Measurements from ENCODE around the gene ACOT11.
A peak's percentile ranks its signal among the peaks of the same experiment; 100 is the strongest.

ACOT11 gene

DNA sequence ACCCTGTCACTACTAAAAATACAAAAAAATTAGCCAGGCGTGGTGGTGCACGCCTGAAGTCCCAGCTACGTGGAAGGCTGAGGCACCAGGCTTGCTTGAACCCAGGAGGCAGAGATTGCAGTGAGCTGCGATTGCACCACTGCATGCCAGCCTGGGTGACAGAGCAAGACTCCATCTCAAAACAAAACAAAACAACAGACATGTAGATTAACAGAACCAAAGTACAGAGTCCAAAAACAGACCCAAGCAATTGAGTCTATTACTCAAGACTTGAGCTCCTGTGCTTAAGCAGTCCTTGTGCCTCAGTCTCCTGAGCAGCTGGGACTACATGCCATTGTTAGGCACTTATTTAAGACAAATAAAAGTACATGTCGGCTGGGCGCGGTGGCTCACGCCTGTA is 9.5 kb upstream of the ACOT11 start:
- no peak for DNase-seq

DNA sequence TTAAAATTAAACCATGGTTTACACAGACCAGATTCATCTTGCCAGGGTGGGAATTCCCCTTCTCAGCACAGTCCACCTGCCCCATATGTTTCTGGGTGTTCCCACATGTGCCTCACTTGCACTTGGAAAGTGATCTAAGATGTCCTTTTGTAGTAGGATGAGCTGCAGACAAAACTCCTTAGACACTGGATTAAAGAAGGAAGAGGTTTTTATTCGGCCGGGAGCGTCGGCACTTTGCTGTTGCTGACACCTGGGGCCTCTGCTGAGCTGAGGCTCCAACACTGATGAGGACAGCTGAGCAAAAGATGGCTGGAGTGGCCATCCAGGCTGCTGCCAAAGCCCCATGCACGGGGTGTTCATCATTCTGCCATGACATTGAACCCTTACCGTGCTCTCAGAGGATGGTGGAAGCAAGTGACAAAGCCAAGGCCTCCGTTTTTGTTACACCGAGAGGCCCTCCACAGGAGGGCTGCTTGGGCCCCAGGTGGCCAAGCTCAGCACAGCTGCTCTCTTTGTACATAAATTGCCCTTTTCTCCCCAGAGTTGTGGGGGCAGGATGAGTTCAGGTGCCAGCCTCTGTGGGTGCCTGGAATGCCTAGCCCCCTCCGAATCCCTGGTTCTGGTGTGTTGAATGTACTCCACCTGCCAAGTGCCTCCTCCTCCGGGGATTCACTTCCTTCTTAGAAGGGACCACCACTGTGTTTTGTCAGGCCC is 7.3 kb upstream of the ACOT11 start:
- no peak for DNase-seq

DNA sequence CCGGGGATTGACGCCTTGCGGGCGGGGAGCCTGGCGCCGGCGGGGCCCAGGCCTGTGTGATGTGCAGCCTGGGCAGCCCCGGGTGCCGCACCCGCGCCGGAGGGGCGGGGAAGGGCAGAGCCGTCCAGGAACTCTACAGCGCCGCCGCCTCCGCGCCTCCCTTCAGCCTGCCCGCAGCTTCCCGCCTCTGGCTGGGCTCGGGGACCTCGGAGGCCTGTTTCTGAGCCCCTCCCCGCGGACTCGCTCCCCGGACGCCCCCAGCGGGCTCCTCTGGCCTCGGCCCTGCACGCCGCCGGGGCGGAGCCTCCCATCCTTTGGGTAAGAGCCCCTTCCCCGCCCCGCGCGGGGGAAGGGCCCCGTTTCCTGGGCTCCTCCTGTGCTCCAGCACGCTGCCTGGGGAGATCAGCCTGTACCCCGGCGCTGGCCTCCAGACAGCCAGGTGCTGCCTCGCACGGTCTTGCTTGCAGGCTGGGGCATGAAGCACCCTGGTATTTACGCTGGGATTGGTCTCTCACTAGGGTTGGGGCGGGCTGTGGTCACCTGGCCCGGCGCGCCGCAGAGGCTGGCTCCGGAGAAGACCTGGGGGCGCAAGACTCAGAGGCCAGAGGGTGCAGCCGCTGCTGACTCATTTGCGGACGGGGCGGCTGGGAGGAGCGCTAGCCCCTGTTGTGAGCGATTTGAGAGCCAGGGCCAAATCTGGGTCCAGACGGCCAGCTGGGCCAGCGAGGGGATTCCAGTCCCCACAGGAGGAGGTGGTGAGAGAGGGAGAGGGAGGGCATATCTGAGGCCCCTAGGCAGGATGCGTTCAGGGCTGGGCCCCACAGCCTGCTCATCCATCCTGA is 5.7 kb upstream of the ACOT11 start:
- DNase-seq = peak; percentile 81

DNA sequence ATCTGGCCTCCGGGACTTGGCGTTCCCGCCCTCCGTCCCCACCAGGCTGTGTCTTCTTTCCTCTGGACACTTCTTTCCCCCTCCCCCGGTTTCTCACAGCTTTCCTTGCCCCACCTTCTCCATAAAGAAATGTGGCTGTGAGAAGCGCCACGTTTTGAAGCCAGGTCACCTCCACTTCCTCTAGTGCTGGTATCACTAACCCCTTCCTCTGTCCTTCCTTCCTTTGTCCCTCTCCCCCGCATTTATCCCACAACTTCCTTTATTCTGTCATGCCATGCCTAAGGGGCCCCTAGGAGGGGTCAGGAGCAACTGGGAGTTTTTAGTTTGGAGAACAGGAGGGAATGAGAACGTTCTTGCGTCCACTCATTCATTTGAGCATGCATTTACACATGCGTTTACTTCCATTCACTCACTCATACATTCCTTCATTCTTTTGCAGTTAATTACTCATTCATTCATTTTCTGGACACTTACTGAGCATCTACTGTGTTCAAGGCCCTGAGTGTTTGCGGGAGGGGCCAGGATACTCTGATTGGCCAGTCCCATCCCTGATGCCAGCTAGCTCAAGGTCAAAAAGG is 5.0 kb upstream of the ACOT11 start:
- no peak for DNase-seq

DNA sequence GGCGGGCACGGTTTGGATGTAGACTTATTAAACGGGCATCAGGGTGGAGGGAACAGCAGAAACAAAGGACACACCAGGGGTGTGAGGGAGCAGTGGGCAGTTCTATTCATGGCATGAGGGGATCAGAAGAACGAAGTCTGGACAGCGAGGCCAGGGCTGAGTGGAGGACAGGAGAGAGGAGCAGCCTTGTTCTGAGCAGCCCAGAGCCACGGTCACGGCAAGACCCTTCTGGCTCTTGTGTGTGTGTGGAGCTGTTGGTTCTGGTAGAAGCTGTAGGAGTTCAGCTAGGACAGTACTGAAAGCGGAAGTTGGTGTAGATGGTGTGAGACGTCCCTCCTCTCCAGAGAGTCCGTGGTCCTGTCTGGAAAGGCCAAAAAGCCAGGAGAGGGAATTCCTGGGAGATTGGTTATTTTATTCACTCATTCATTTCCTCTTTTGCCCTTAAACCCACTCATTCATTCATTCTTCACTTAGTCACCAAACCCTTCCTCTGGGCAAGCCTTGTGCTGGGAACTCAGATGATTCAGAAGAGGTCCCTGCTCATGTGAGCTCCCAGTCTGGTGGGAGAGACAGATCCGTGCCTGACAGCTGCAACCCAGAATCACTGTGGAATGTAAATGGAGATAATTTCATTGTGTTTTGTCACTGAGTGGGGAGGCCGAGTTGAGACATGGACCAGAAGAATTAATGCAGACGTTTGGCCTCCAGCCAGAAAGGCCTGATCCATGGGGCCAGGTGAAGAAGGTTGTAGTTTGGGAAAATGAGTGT is 4.1 kb upstream of the ACOT11 start:
- DNase-seq = no peak

DNA sequence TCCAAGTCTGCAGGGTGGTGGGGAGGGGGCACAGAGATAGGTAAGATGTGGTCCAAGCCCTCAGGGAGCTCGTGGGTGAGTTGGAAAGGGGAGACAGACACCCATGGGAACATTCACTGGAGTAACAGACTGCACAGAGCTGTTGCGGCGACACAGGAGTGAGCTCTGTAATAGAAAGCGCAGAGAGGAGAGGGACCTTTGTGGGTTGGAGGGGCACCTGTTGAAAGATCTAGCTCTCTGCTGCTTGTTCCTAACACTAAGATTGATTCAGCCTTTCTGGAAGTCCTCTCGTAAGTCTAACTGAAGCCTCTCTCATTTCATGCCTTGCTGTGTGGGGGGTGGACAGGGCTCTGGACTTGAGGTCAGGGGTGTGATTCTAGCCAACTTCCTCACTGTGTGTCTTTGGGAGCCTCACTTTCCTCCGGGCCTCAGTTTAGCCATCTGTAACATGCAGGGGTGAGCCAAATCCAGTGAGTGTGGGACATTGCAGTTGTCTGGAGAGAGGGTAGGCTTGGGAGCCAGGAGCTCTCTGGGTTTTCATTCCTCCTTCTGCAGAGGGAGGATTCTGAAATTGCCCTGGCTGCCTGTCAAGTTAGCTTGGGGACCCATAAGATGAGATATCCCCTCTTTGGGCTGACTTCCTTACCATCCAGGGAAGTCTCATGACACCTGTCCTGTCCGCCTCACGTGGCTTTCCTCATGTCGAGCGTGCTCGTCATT is 2.0 kb upstream of the ACOT11 start:
- DNase-seq = no peak

DNA sequence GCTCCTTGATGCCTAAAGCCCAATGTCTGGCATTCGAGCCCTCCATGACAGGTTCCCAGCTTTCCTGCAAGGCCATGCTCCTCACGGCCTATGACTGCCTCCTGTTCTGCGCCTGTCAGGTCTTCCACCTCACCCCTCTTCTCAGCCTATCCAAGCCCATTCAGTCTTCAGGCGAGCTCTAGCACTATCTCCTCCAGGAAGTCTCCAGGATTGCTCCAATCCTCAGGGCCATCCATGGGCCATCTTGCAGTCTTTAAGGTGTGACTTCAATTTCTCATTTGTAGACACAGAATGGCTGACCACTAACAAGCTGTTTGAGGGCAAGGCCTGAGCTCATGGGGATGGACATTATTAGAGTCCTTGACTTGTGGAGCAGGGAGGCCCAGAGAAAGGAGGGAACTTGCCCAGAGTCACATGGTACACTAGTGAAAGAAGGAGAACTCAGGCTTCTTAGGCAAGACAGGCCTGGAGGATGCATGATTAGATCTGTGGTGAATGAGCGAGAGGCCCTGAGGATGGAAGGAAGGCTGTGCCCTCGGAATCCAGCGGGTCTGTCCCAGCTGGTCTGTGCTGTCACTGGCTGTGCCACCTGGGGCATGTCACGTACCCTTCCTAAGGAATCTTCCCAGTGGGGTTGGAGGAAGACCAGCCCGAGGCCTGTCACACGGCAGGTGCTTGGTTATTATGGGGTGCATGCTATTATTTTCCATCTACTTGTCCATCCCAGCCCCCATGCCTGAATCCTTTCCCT is 1.2 kb upstream of the ACOT11 start:
- DNase-seq = no peak

DNA sequence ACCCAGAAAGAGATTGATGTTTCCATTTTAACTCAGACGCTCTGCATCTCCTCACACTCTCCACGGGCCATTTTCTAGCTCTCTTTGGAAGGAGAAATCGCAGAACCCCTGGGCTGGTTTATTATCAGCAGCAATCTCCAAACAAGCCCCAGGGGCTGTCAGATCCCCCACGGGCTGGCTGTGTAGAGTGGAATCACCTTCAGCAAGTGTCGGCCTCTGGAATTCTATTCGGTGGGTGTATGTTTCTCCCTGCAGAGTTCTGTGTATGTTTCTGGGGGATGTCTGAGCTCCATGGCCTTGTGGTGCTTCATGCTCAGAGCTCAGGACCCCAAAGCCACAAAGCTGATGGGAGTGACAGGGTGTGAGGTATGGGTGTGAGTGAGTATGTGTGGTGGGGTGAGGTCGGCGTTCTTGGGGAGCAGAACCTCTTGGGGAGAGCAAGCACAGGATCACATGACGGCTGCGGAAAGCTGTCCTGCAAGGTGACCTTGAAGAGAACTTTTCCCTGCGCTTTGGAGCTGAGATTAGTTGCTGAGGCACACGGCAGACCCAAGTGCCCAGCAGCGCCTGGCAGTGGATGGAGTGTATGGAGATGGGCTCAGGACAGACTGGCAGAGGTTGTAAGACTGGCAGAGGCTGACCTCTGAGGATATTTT is 489 bp downstream of the ACOT11 start:
- no peak for DNase-seq

DNA sequence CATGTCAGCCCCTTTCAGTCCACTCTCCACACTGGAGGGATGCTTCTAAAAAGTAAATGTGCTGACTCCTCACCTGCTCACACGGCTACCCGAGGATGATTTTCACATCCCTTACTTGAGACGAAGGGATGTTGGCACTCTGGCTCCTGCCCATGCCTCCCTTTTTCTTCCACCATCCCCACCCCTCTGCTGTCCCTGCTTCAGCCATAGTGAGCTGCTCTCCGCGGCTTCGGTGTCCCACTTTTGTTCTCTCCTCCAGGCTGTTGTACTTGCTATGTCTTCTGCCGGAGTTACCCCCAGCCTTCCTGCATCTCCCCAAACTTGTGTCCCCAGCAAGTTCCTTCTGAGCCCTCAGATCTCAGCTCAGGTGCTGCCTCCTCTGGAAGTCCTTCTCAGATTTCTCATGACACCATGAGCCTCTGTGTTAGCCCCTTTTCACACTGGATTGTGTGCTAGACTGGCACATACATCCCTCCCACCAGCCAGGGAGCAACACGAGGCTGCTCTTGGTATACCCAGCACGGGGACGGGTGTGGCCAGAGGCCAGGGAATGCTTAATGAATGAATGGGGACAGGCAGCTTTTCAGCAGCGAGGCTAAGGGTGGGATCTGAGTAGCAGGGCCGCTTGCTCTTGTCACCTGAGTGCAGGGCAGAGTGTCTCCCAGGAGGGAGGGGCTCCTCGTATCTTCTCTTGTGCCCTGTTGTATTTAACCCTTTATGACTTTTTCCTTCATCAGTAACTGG is 1.3 kb downstream of the ACOT11 start:
- DNase-seq = no peak

DNA sequence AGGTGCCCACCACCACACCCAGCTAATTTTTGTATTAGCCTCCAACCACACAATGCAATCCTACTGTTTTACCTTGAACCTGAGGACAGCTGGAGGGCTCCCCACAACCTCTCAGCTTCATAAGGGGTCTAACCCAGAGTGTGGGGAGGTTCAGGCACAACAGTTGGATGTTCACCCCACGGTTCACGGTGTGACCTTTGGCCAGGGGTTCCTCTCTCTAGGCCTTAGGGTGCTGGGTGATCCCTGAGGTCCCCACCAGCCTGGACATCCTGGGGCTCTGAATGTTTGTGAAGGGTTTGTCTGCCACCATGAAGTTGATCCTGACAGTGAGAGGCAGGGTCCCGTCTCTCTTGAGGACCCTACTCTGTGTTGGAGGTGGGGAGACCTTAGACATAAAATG is 3.9 kb downstream of the ACOT11 start:
- no peak for DNase-seq

DNA sequence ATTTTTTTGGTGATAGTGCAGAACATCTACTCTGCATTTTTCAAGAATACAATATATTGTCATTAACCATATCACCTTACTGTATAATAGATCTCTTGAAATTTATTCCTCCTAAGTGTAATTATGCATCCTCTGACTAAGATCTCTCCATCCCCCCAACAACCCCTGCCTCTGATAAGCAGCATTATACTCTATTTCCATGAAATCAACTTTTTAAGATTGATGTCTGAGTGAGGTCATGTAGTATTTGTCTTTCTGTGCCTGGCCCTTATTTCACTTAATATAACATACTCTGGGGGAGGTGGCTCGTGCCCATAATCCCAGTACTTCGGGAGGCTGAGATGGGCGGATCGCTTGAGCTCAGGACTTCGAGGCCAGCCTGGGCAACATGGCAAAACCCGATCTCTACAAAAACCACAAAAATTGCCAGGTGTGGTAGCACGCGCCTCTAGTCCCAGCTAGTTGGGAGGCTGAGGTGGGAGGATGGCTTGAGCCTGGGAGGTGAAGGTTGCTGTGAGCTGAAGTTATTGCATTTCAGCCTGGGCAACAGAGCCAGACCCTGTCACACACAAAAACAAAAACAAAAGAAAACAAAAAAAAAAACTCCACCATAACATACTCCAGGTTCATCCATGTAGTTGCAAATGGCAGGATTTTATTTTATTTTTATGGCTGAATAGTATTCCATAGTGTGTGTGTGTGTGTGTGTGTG is 5.7 kb downstream of the ACOT11 start:
- DNase-seq = no peak

DNA sequence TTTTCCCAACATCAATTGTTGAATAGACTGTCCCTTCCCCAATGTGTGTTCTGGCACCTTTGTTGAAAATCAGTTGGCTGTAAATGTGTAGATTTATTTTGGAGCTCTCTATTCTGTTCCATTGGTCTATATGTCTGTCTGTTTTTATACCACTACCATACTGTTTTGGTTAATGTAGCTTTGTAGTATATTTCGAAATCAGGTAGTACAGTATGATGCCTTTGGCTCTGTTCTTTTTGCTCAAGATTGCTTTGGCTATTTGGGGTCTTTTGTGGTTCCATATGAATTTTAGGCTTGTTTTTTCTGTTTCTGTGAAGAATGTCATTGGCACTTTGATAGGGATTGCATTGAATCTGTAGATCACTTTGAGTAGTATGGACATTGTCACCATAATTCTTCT is 8.1 kb downstream of the ACOT11 start:
- no peak for DNase-seq

DNA sequence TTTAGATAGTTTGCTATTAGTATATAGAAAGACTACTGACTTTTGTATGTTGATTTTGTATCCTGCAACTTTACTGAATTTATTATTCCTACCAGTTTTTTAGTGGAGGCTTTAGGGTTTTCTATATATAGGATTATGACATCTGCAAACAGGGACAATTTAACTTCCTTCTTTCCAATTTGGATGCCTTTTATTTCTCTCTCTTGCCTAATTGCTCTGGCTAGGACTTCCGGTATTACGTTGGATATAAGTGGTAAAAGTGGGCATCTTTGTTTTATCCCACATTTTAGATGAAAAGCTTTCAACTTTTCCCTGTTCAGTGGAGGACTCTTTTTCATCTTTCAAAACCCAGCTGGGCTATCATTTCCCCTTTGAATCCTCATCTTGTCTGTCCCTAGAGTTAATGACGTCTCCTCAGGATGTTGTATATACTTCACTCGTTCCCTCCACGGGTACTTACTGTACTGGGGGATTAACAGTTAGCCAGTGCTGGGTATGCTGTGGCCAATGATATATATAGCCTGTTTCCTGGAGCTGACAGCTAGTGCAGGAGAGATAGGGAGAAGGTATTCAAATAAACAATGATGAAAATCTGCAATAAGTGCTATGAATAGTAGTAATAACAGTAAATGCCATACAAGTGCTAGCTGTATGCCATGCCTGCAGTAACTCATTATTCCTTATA is 9.8 kb downstream of the ACOT11 start:
- DNase-seq = peak; percentile 1

DNA sequence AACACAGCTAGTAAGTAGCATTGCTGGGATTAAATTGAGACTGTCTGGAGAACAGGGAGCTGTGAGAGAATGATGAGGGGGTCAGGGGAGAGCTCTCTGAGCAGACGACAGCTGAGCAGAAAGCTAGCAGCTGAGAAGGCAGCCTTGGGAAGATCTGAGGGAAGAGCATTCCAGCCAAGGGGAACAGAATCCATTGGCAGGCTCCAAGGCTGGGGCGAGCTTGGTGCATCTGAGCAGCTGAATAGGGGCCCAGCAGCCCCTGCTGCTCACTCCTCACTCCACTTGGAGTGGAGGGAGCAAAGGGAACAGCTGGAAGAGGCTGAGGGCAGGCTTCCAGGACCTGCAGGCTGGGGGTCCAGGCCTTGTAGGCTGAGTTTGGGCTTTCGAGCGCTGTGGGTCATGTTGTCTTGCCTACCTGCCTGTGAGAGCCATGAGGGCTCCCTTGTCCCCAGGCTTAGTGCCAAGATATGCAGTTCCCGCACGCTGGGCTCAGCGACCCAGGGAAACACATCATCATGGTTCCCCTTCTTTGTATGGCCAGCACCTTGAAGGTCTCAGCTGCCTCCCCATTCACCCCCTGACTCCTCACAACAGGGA is 10.5 kb downstream of the ACOT11 start:
- DNase-seq = peak; percentile 7

DNA sequence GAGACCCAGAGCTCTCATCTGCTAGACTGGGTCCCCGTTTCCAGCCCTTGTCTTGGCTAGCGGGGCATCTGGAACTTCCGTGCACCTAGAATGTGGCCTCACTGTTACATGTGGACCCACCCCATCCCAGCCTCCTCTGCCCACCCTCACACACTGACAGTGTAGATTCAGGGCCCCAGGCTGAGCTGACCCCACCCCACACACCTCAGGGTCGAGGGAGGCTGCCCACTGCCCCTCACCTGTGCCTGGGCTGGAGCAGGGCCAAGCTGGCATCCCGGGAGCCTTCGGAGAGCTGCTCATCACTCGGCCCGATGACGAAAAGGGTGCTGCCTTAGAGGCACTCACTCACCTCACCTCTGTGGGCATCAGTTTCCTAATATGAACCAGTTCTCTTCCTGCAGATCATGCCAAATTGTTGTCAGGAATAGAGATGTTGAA is 11.1 kb downstream of the ACOT11 start:
- peak; percentile 1 for DNase-seq

DNA sequence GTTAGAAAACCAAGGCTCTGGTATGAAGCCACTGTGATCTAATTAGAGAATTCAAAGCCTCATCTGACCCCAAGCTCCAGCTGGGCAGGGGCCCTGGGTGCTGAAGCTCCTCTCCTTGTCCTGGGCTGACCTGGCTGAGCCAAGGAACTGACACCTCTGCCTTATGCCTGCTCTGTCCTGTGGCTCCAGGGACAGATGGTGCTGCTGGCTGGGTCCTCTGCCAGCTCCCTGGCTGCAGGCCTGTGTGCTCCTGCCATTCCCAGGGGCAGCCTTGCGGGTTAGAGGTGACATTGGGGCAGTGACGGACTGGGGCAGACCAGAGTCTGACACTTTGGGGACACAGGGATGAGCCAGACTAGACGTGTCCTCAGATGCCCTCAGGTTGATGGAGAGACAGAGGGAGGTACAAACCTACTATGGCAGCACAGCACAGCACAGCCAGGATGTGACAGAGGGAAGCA is 11.8 kb downstream of the ACOT11 start:
- peak; percentile 2 for DNase-seq

DNA sequence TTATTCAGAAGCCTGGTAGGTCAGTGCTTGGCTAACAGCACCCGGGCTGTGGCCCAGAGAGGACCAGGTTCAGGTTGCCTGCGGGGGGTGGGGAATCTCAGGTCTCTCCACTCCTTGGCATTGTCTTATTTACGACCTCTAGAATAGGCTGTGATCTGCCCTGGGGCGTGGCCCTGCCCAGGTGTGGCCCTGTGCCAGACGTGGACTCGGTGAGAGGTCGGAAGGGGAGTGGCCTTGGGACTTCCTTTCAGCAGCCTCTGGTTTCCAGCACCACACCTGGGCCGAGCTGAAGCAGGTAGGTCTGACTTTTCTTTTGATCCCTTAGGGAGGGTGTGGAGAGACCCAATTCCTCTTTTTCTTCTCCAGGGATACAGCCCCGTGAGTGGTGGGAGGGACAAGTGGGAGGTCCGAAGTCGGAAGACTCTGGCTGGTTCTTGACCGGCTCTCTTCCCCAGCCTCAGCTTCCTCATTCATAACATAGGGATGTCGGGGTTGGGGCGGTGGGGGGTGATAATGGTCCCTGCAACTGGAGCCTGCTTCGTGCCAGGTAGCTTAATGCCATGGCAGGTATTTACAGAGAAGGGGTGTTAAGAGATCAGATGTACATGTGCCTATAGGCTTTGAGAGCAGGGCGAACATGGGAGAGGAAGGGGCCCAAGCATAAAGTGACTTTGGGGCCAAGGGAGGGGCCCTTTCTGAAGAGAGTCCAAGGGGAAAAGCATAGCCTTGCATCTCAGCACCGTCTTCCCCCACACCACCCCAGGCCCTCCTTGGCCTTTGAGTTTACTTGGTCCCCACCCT is 16.5 kb downstream of the ACOT11 start:
- peak; percentile 92 for DNase-seq

DNA sequence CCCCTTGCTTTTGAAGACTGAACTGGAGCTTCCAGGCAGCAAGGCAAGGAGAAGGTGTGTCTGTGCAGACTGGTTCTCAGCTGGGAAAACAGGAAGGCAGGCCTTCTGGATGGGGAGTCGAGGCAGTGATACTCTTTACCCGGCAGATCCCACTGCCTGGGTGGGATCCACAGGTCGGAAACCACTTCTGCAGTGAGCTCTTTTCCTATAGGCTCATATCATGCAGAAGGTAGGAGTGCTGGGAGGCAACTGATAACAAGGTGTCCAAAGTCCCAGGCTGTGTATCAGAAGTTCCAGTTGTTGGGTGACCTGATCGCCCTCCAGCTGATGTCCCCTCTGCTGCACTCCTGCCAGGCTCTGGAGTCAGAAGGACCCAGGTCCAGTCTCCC is 17.1 kb downstream of the ACOT11 start:
- DNase-seq = no peak

Measured in RPMI8226 (cell line).